Adipose tissue (tissue), 3 donors: Measurements from ENCODE around the gene MARCKSL1. TPM values are rescaled to one million over a fixed set of nuclear protein-coding genes. Genes with fewer than 3 reads are reported as not detected.

Experiments
- H3K27ac ChIP-seq: one replicate; pipeline ENCODE4 v1.5.1; 2013; ENCODE audit warnings: low read depth, low read length
- WGBS, 3 donors: extraction: QIAGEN DNeasy Blood & Tissue Kit; methylation state at CpG; one replicate each; pipeline ENCODE4 v1.1.7; 2013; 5-methylcytosine and 5-hydroxymethylcytosine counted together
- polyA plus RNA-seq, 3 donors: library from polyadenylated mRNA; stranded (reverse); fragments of 200-250 nt; gene quantifications; one replicate each; pipeline ENCODE4 v1.2.3, GENCODE V29; 2013
- donor health status: healthy with polysubstance abuse.
- donor health status: Bipolar disorder and iron deficiency.
- donor health status: healthy.

The MARCKSL1 gene
- 100 to 1,000 TPM in 1 of 3 donors, 10 to 100 TPM in 2; 14.5 to 197 (median 49.5) TPM for polyA plus RNA-seq

GRCh38 chr1:32335790-32336590 lies at the start of gene MARCKSL1:
MARCKSL1 (minus strand) TSS chr1:32336233; CDS start chr1:32336033, 200 bp downstream.
- H3K27ac ChIP-seq, result no peak within 1 kb of the TSS
- 1 to 3% (median 1%) methylated on average over 49 to 93 of the region's 95 CpGs for WGBS, 3 donors

- WGBS, 3 donors, result 87 to 93% (median 91%) methylated on average over 9 of the region's 9 CpGs
- no peak overlapping the region for H3K27ac ChIP-seq
Measured at GRCh38 chr1:32380057-32380456, 44.0 kb upstream of the MARCKSL1 start.

GRCh38 chr1:32377541-32378220 lies 41.6 kb upstream of the MARCKSL1 start:
- WGBS, 3 donors, result 91 to 93% (median 93%) methylated on average over 12 of the region's 12 CpGs
- no peak overlapping the region for H3K27ac ChIP-seq

- WGBS, 3 donors, result 92 to 95% (median 94%) methylated on average over 11 of the region's 11 CpGs
Measured at GRCh38 chr1:32376199-32376598, 40.2 kb upstream of the MARCKSL1 start.

GRCh38 chr1:32373996-32374592 lies 38.1 kb upstream of the MARCKSL1 start:
- 33 to 75% (median 64%) methylated on average over 1 of the region's 1 CpG for WGBS, 3 donors
- H3K27ac ChIP-seq, result no peak overlapping the region

More at GRCh38 chr1:32376199-32376598, 40.2 kb upstream of the MARCKSL1 start:
- H3K27ac ChIP-seq, result no peak overlapping the region

- 75 to 88% (median 80%) methylated on average over 5 of the region's 5 CpGs for WGBS, 3 donors
- no peak overlapping the region for H3K27ac ChIP-seq
Measured at GRCh38 chr1:32372149-32372756, 36.2 kb upstream of the MARCKSL1 start.

GRCh38 chr1:32367912-32368635 lies 32.0 kb upstream of the MARCKSL1 start:
- WGBS, 3 donors, result 90 to 94% (median 93%) methylated on average over 7 of the region's 7 CpGs
- no peak overlapping the region for H3K27ac ChIP-seq

GRCh38 chr1:32365445-32365844 lies 29.4 kb upstream of the MARCKSL1 start:
- 86 to 89% (median 87%) methylated on average over 6 of the region's 6 CpGs for WGBS, 3 donors
- no peak overlapping the region for H3K27ac ChIP-seq

GRCh38 chr1:32364836-32365235 lies 28.8 kb upstream of the MARCKSL1 start:
- WGBS, 3 donors, result 88 to 92% (median 89%) methylated on average over 5 of the region's 5 CpGs

GRCh38 chr1:32363713-32364112 lies 27.7 kb upstream of the MARCKSL1 start:
- whole genome bisulfite sequencing, 3 donors, result 85 to 93% (median 90%) methylated on average over 12 of the region's 12 CpGs
- no peak overlapping the region for H3K27ac ChIP-seq

More at GRCh38 chr1:32364836-32365235, 28.8 kb upstream of the MARCKSL1 start:
- H3K27ac ChIP-seq, result no peak overlapping the region

- H3K27ac ChIP-seq, result peak within 1 kb of the TSS; percentile 21
- 63 to 68% (median 65%) methylated on average over 17 of the region's 17 CpGs for WGBS, 3 donors
Measured at GRCh38 chr1:32362474-32363313, 26.7 kb upstream of the MARCKSL1 start, which contains the start of the genes FAM229A and TSSK3. FAM229A (minus strand) TSS chr1:32362485; CDS start chr1:32362091, 394 bp downstream. TSSK3 (plus strand) TSS chr1:32362539; CDS start chr1:32362702, 163 bp downstream.

GRCh38 chr1:32361674-32362473 lies 25.8 kb upstream of the MARCKSL1 start:
- H3K27ac ChIP-seq, result peak overlapping the region; percentile 21
- WGBS, 3 donors, result 1 to 3% (median 3%) methylated on average over 70 to 91 of the region's 91 CpGs

- WGBS, 3 donors, result 54 to 65% (median 64%) methylated on average over 35 of the region's 35 CpGs
- no peak overlapping the region for H3K27ac ChIP-seq
Measured at GRCh38 chr1:32361308-32361673, 25.3 kb upstream of the MARCKSL1 start.

- no peak overlapping the region for H3K27ac ChIP-seq
- 51 to 94% (median 78%) methylated on average over 3 of the region's 3 CpGs for WGBS, 3 donors
Measured at GRCh38 chr1:32358435-32358834, 22.4 kb upstream of the MARCKSL1 start.

- H3K27ac ChIP-seq, result no peak overlapping the region
- WGBS, 3 donors, result 74 to 79% (median 78%) methylated on average over 6 of the region's 6 CpGs
Measured at GRCh38 chr1:32357614-32358013, 21.6 kb upstream of the MARCKSL1 start.

GRCh38 chr1:32356478-32356877 lies 20.4 kb upstream of the MARCKSL1 start:
- no peak overlapping the region for H3K27ac ChIP-seq
- 95 to 100% (median 96%) methylated on average over 1 of the region's 1 CpG for WGBS, 3 donors
